MM.1S (cell line): ENCODE results near the gene ASGR1.
A peak's percentile ranks its signal among the peaks of the same experiment; 100 is the strongest.

Source experiments
- DNase-seq: peaks from one replicate; pipeline ENCODE4 v3.0.0-alpha.2; 2015
- H2AFZ ChIP-seq: fragments of 300-600 bp; sonication (generic); 2 replicates; pipeline ENCODE4 v1.6.0; 2016; ENCODE audit warnings: antibody characterized with exemption, low read length
- H3F3A ChIP-seq: fragments of 300-600 bp; sonication (generic); 2 replicates; pipeline ENCODE4 v1.6.1; 2016; ENCODE audit warnings: mild to moderate bottlenecking, antibody characterized with exemption, low read length, moderate library complexity, mixed read lengths; ENCODE audit not compliant: insufficient read depth
- H3K27ac ChIP-seq: fragments of 300-600 bp; sonication (generic); 2 replicates; pipeline ENCODE4 v1.5.1; 2016; ENCODE audit warnings: mild to moderate bottlenecking, low read length
- H3K27me3 ChIP-seq: fragments of 300-600 bp; sonication (generic); replicated peaks from 2 replicates; pipeline ENCODE4 v1.6.0; 2016; ENCODE audit warnings: low read length; ENCODE audit not compliant: insufficient read depth
- H3K36me3 ChIP-seq: fragments of 300-600 bp; sonication (generic); replicated peaks from 2 replicates; pipeline ENCODE4 v1.6.1; 2016; ENCODE audit warnings: mild to moderate bottlenecking, low read length, mixed read lengths; ENCODE audit not compliant: insufficient read depth
- H3K4me1 ChIP-seq: fragments of 300-600 bp; sonication (generic); 2 replicates; pipeline ENCODE4 v1.6.1; 2016; ENCODE audit warnings: low read length, mixed read lengths
- H3K4me2 ChIP-seq: fragments of 300-600 bp; sonication (generic); 2 replicates; pipeline ENCODE4 v1.6.0; 2016; ENCODE audit warnings: low read depth, low read length
- H3K4me3 ChIP-seq: fragments of 300-600 bp; sonication (generic); 2 replicates; pipeline ENCODE4 v1.5.1; 2016; ENCODE audit warnings: low read length, mixed read lengths
- H3K79me2 ChIP-seq: fragments of 300-600 bp; sonication (generic); 2 replicates; pipeline ENCODE4 v1.6.1; 2016; ENCODE audit warnings: mixed run types, low read length, mixed read lengths
- H3K9ac ChIP-seq: fragments of 300-600 bp; sonication (generic); 2 replicates; pipeline ENCODE4 v1.6.1; 2016; ENCODE audit warnings: low read length, mixed read lengths
- H3K9me2 ChIP-seq: fragments of 300-600 bp; sonication (generic); replicated peaks from 2 replicates; pipeline ENCODE4 v1.6.1; 2016; ENCODE audit warnings: mild to moderate bottlenecking, low read length, mixed read lengths; ENCODE audit not compliant: insufficient read depth
- H3K9me3 ChIP-seq: fragments of 300-600 bp; sonication (generic); replicated peaks from 2 replicates; pipeline ENCODE4 v1.6.1; 2016; ENCODE audit warnings: mild to moderate bottlenecking, low read length, mixed read lengths; ENCODE audit not compliant: insufficient read depth
- H4K20me1 ChIP-seq: fragments of 300-600 bp; sonication (generic); 2 replicates; pipeline ENCODE4 v1.6.1; 2016; ENCODE audit warnings: mild to moderate bottlenecking, low read length, moderate library complexity, mixed read lengths; ENCODE audit not compliant: insufficient read depth
- CTCF ChIP-seq: fragments of 300-600 bp; sonication (generic); IDR thresholded peaks from 2 replicates; pipeline ENCODE4 v1.5.1; 2016; ENCODE audit warnings: antibody characterized with exemption, low read length, mixed read lengths
- EZH2 ChIP-seq: fragments of 300-600 bp; sonication (generic); optimal IDR thresholded peaks from 2 replicates; pipeline ENCODE3; 2017; ENCODE audit warnings: low read depth, mild to moderate bottlenecking, antibody characterized with exemption, low read length, mixed read lengths
- EZH2phosphoT487 ChIP-seq: fragments of 300-600 bp; sonication (generic); IDR thresholded peaks from 2 replicates; pipeline ENCODE4 v1.6.1; 2018; ENCODE audit warnings: antibody characterized with exemption, low read length

ASGR1 gene

GRCh38 chr17:7178973-7179316 is 225 bp downstream of the ASGR1 start:
- Histone ChIP-seq H3K27me3 (peaks cover 51% of the 10 kb centered on the region), H3K9ac (no peak overlapping the region), H3K9me3 (no peaks in the 10 kb centered on the region), H3K9me2 (no peaks in the 10 kb centered on the region), H3K36me3 (no peaks in the 10 kb centered on the region), H3K4me1 (0 out of 2 replicates have a peak, but pooled peaks cover 2% of the 10 kb centered on the region), H3K27ac (no peak overlapping the region), H3K4me3 (no peak overlapping the region), H3F3A (no peaks in the 10 kb centered on the region), H3K4me2 (no peak overlapping the region), H2AFZ (no peak overlapping the region), H3K79me2 (no peaks in the 10 kb centered on the region), H4K20me1 (no peaks in the 10 kb centered on the region)
- DNase-seq: no peak
- TF ChIP-seq CTCF: no peak
- TF ChIP-seq EZH2: no peak
- no peak for TF ChIP-seq EZH2phosphoT487

GRCh38 chr17:7177954-7178477 is 1.2 kb downstream of the ASGR1 start:
- no peak for DNase-seq
- no peak overlapping the region for H2AFZ ChIP-seq

GRCh38 chr17:7177191-7177953 is 1.8 kb downstream of the ASGR1 start:
- H3K4me2 ChIP-seq: peak overlapping the region; percentile 38; the same call in 1 of the 2 replicates
- no peak overlapping the region for H3K27ac ChIP-seq
- TF ChIP-seq CTCF (peak; percentile 86), EZH2phosphoT487 (no peak)

More at GRCh38 chr17:7177954-7178477, 1.2 kb downstream of the ASGR1 start:
- no peaks in the 10 kb centered on the region for H4K20me1 ChIP-seq
- H3K4me2 ChIP-seq: peak overlapping the region; percentile 38; the same call in 1 of the 2 replicates
- no peak overlapping the region for H3K9ac ChIP-seq
- no peak overlapping the region for H3K4me3 ChIP-seq
- H3F3A ChIP-seq: no peaks in the 10 kb centered on the region
- H3K36me3 ChIP-seq: no peaks in the 10 kb centered on the region
- TF ChIP-seq EZH2: no peak
- no peak for TF ChIP-seq EZH2phosphoT487
- no peak for TF ChIP-seq CTCF
- no peak overlapping the region for H3K27ac ChIP-seq
- no peaks in the 10 kb centered on the region for H3K9me2 ChIP-seq
- H3K9me3 ChIP-seq: no peaks in the 10 kb centered on the region
- no peaks in the 10 kb centered on the region for H3K79me2 ChIP-seq
- H3K4me1 ChIP-seq: 0 out of 2 replicates have a peak, but pooled peaks cover 2% of the 10 kb centered on the region
- H3K27me3 ChIP-seq: peaks cover 56% of the 10 kb centered on the region

More at GRCh38 chr17:7177191-7177953, 1.8 kb downstream of the ASGR1 start:
- peaks cover 63% of the 10 kb centered on the region for H3K27me3 ChIP-seq
- H3K79me2 ChIP-seq: no peaks in the 10 kb centered on the region
- no peaks in the 10 kb centered on the region for H3K9me2 ChIP-seq
- H2AFZ ChIP-seq: no peak overlapping the region
- no peaks in the 10 kb centered on the region for H4K20me1 ChIP-seq
- 0 out of 2 replicates have a peak, but pooled peaks cover 2% of the 10 kb centered on the region for H3K4me1 ChIP-seq
- H3K9ac ChIP-seq: no peak overlapping the region
- H3K36me3 ChIP-seq: no peaks in the 10 kb centered on the region
- no peaks in the 10 kb centered on the region for H3F3A ChIP-seq
- H3K4me3 ChIP-seq: no peak overlapping the region
- H3K9me3 ChIP-seq: no peaks in the 10 kb centered on the region
- peak; percentile 46 for DNase-seq
